GM12892 (cell line): ENCODE data around the gene MXRA8.

ENCODE experiments used
- POLR2A ChIP-seq: IDR thresholded peaks from 2 replicates; pipeline ENCODE4 v1.6.1; 2011; ENCODE audit warnings: low read depth, low read length, control low read depth
- POLR2AphosphoS5 ChIP-seq: IDR thresholded peaks from 2 replicates; pipeline ENCODE4 v1.6.1; 2011; ENCODE audit warnings: low read depth, low read length, control low read depth
- TAF1 ChIP-seq: IDR thresholded peaks from 2 replicates; pipeline ENCODE4 v1.6.1; 2011; ENCODE audit warnings: low read depth, mild to moderate bottlenecking, control low read depth, low read length, borderline replicate concordance

DNA sequence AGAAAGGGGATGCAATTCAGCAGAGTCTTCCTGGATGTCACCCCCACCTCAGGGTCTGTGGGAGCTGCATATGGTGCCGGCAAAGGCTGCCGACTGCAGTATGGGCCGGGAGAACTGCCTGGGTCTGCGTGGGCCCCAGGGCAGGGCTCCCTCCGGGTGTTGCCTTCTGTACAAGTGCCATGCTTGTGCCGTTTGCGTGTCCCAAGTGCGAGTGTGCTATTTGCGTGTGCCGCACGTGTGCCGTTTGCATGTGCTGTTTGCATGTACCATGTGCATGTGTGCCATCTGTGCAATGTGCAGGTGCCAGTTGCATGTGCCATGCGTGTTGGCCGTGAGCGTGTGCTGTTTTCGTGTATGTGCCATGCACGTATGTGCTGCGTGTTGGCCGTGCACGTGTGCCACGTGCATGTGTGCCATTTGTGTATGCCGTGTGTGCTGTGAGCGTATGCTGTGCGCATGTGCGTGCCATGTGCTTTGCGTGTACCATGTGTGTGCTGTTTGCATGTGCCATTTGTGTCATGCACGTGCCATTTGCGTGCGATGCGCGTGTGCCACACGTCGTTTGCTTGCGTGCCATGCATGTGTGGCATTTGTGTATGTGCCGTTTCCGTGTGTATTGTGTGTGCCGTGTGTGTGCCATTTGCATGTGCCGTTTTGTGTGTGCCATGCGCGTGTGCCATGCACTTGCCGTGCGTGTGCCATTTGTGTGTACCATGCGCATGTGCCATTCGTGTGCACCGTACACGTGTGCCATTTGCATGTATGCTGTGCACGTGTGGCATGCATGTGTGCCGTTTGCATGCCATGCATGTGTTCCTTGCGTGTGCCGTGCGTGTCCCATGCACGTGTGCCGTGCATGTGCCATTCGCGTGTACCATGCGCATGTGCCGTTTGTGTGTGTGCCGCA lies 28.8 kb downstream of the MXRA8 start:
- TF ChIP-seq POLR2AphosphoS5 (peak; percentile 73), POLR2A (no peak), TAF1 (no peak)
